ENCODE results near the gene KRTAP10-12.

- TF ChIP-seq CTCF (IDR thresholded peaks at IDR 0.05) (no peak), RFX5 (IDR thresholded peaks at IDR 0.05) (no peak)
- TF ChIP-seq, protein P1, sequence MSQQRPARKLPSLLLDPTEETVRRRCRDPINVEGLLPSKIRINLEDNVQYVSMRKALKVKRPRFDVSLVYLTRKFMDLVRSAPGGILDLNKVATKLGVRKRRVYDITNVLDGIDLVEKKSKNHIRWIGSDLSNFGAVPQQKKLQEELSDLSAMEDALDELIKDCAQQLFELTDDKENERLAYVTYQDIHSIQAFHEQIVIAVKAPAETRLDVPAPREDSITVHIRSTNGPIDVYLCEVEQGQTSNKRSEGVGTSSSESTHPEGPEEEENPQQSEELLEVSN (IDR thresholded peaks at IDR 0.05; ENCODE audit: borderline replicate concordance, low read depth) = no peak
- TF ChIP-seq, protein P2, sequence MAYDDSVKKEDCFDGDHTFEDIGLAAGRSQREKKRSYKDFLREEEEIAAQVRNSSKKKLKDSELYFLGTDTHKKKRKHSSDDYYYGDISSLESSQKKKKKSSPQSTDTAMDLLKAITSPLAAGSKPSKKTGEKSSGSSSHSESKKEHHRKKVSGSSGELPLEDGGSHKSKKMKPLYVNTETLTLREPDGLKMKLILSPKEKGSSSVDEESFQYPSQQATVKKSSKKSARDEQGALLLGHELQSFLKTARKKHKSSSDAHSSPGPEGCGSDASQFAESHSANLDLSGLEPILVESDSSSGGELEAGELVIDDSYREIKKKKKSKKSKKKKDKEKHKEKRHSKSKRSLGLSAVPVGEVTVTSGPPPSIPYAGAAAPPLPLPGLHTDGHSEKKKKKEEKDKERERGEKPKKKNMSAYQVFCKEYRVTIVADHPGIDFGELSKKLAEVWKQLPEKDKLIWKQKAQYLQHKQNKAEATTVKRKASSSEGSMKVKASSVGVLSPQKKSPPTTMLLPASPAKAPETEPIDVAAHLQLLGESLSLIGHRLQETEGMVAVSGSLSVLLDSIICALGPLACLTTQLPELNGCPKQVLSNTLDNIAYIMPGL (CRISPR knock-in tag; IDR thresholded peaks at IDR 0.05; ENCODE audit: borderline replicate concordance) = no peak
These were observed 40.1 kb upstream of the KRTAP10-12 start for GRCh38 chr21:44656868-44657267.
